Aorta (tissue), 5 donors: ENCODE results near the gene RNFT2. TPM values are rescaled to one million over a fixed set of nuclear protein-coding genes. Genes with fewer than 3 reads are reported as not detected.

Source experiments
- ATAC-seq: fragments of 200-7000 bp; cut with Tn5 transposase; one replicate; pipeline ENCODE4 v1.9.1; 2022; ENCODE audit warnings: moderate library complexity; ENCODE audit not compliant: low FRiP score
- DNase-seq, 2 donors: peaks; one replicate each; pipeline ENCODE4 v3.0.0-alpha.2; 2020
- H3K27ac ChIP-seq, 2 donors: one replicate each; pipeline ENCODE4 v1.5.1; 2013; ENCODE audit warnings: low read length in 2 of 2, mild to moderate bottlenecking in 2 of 2, moderate library complexity in 2 of 2, control low read depth in 1 of 2, inconsistent platforms in 1 of 2, low read depth in 1 of 2
- H3K27me3 ChIP-seq, 2 donors: one replicate each; pipeline ENCODE4 v1.6.1; 2013; ENCODE audit warnings: control low read depth in 1 of 2, low read length in 1 of 2, mild to moderate bottlenecking in 1 of 2, moderate library complexity in 1 of 2; ENCODE audit not compliant: insufficient read depth in 2 of 2, control insufficient read depth in 1 of 2
- H3K36me3 ChIP-seq, 2 donors: one replicate each; pipeline ENCODE4 v1.6.1; 2013; ENCODE audit warnings: control low read depth in 1 of 2, low read length in 1 of 2, mild to moderate bottlenecking in 1 of 2; ENCODE audit not compliant: insufficient read depth in 2 of 2, control insufficient read depth in 1 of 2
- H3K4me1 ChIP-seq, 2 donors: one replicate each; pipeline ENCODE4 v1.6.1; 2013; ENCODE audit warnings: low read length in 2 of 2, control low read depth in 1 of 2, mild to moderate bottlenecking in 1 of 2, moderate library complexity in 1 of 2; ENCODE audit not compliant: insufficient read depth in 2 of 2, control insufficient read depth in 1 of 2
- H3K4me3 ChIP-seq, 2 donors: one replicate each; pipeline ENCODE4 v1.5.1; 2013; ENCODE audit warnings: low read length in 2 of 2, control low read depth in 1 of 2, mild to moderate bottlenecking in 1 of 2
- H3K9me3 ChIP-seq: one replicate; pipeline ENCODE4 v1.6.1; 2013; ENCODE audit warnings: mild to moderate bottlenecking, low read length; ENCODE audit not compliant: control insufficient read depth
- WGBS, 2 donors: extraction: QIAGEN DNeasy Blood & Tissue Kit; methylation state at CpG; one replicate each; pipeline ENCODE4 v1.1.7; 2013; 5-methylcytosine and 5-hydroxymethylcytosine counted together
- intact Hi-C, 2 donors: fragments of 100-400 bp; cut with DNase I; formaldehyde crosslinking; loops; one replicate each; pipeline versions ENCODE4 v1.14.2 to v1.15.0; 2022
- long read RNA-seq, 2 donors: library from polyadenylated mRNA; unstranded; transcript quantifications; one replicate each; pipeline ENCODE4 v2.0.0, GENCODE V29; 2020 to 2021
- polyA plus RNA-seq, 2 donors: library from polyadenylated mRNA; stranded (reverse); fragments of 200-250 nt; gene quantifications; one replicate each; pipeline ENCODE4 v1.2.3, GENCODE V29; 2013
- total RNA-seq, 2 donors: library from RNA; stranded (reverse); fragmentation: NEBNext Ultra II Directional; extraction: Animal tissue kit (Norgen Biotek cat#: 25700); gene quantifications; one replicate each; pipeline ENCODE4 v1.2.1, GENCODE V29; 2021
- donor health status: healthy with polysubstance abuse.
- donor health status: Bipolar disorder and iron deficiency.
- donor health status: DM: no; HTN: no; CAD: no.
- donor health status: DM: no; HTN: no; CAD: no.
- donor health status: DM: yes; HTN: yes; CAD: no.

The RNFT2 gene, protein sequence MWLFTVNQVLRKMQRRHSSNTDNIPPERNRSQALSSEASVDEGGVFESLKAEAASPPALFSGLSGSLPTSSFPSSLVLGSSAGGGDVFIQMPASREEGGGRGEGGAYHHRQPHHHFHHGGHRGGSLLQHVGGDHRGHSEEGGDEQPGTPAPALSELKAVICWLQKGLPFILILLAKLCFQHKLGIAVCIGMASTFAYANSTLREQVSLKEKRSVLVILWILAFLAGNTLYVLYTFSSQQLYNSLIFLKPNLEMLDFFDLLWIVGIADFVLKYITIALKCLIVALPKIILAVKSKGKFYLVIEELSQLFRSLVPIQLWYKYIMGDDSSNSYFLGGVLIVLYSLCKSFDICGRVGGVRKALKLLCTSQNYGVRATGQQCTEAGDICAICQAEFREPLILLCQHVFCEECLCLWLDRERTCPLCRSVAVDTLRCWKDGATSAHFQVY
- total RNA-seq (1 to 10 TPM; 3.0 to 3.1 TPM), polyA plus RNA-seq (1 to 10 TPM; 1.6 to 1.8 TPM)
- long read RNA-seq, donor 1, partial matches to known transcripts: 0 of 4 reads
- long read RNA-seq, donor 1, other reads (novel, unspliced or antisense): 4 of 4 reads
- long read RNA-seq, donor 2, partial matches to known transcripts: 0 of 3 reads
- long read RNA-seq, donor 2, other reads (novel, unspliced or antisense): 3 of 3 reads

DNA sequence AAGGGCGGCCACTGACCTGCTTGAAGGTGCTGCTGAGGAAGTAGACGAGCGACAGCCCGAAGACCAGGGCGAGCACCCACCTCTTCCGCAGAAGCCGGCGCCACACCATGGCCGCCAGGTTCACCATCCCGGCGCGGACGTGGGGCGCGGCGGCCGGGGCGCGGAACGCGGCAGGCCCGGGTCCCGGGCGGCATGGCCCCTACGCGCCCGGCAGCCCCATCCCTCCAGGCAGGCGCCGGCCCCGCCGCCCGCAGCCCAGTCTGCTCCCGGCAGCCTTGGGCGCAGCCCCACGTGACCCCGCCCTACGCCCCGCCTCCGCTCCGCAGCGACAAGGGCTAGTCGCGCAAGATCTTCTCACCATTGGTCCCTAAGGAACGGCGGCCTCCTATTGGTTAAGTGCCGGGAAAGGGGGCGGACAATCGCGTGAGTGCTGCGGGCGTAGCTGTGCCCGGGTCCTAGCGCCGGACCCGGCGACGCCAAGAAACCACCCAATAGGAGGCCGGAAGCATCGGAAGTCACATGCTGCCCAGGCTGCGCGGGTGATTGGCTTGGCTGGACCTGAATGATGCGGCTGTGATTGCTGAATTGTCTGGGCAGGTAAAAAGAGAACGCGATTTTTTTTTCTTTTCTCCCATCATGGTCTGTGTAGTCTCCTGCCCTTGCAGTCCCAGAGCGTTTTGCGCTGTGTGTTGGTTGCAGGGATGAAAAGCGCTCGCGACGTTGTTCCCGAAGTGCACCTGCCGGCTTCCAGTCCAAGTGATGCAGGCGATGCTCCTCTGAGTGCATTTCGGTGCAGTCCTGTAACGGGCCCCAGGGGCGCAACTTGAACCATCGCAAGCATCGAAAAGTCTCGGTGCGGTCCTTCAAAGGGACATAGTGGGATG is at the start of gene RNFT2, which contains the start of gene SPRING1:
RNFT2 (plus strand) TSS at position 542 of the 884 bp plus-strand sequence. CDS start 2,183 bp downstream, outside the sequence.
SPRING1 (minus strand) TSS at position 296 of the 884 bp plus-strand sequence; CDS start at position 127, 169 bp downstream.
- Histone ChIP-seq H3K4me1 (no peaks in the 10 kb centered on the region), H3K27ac (no peak within 1 kb of the TSS), H3K36me3 (no peaks in the 10 kb centered on the region), H3K4me3 (peak within 1 kb of the TSS; percentile 61 to 81), H3K9me3 (no peaks in the 10 kb centered on the region), H3K27me3 (no peaks in the 10 kb centered on the region)
- DNase-seq (peak; percentile 99 to 100), ATAC-seq (peak; percentile 100)
- intact Hi-C loops: loop anchor here in 1 of 2 donors (2.0 kb wide), 1 partner anchor 81 kb away; no protein-coding TSS in a partner anchor
- 0% methylated on average over 56 to 80 of the region's 80 CpGs for WGBS, 2 donors

DNA sequence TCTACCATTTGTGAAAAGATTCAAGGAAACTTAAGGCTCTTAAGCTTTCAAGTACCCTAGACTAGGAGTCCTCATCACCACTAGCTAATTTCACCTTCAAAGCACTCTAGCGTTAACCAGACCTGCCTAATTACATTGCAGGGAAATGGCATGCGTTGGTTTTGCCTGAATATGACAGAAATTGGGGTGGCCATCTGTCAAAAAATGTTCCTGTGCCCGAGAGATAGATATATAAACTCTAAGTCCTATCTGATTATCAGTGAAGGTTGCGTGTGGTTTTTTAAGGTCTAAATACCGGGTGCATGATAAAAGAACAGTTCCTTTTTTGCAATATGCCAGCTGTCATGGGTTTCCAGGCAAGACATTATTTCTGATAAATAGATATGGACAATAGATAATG is 48.6 kb upstream of the RNFT2 start:
- no peaks in the 10 kb centered on the region for H3K27me3 ChIP-seq
- H3K4me1 ChIP-seq: no peaks in the 10 kb centered on the region
- ATAC-seq (no peak), DNase-seq (no peak)
- H3K36me3 ChIP-seq: no peaks in the 10 kb centered on the region
- no peak overlapping the region for H3K27ac ChIP-seq
- WGBS, 2 donors: 75 to 82% methylated on average over 5 of the region's 5 CpGs
- H3K9me3 ChIP-seq: no peaks in the 10 kb centered on the region
- intact Hi-C loops: no loop called here
- H3K4me3 ChIP-seq: no peak overlapping the region

DNA sequence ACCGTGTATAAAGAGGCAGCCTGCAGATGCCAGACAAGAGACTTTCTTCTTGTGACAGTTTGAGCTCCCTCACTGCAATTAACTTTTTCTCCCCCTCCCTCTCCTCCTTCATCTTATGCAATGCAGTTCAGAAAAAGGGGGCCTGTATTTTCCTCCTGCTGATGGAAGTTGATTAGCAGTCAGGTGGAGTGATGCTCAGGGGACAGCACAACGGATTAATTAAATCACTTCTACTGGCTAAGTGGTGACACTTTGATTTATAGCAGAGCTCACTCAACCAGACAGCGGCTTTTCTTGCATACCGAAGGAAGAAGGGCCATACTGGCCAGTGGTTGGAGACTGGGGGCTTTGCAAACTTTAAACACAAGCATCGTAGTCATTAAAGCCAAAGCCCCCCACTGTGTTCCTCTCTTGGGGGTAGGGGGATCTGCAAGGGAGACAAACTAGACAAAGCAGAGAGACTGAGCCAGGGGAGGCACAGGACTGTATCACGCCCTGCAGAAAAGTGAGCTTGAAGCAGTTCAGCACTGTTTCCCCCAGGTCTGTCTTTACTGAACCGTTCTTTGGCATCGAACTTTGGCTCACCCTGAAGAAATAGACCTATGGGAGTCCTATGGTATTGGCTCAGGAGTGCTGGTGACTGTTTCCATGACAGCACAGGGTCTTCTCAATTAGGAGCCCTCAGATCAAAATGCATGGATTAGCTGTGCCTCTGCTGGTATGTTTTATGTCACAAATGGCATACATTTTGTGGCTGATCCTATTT is 48.0 kb upstream of the RNFT2 start:
- no peaks in the 10 kb centered on the region for H3K36me3 ChIP-seq
- H3K27ac ChIP-seq: no peak overlapping the region
- intact Hi-C loops: no loop called here
- no peak overlapping the region for H3K4me3 ChIP-seq
- no peaks in the 10 kb centered on the region for H3K27me3 ChIP-seq
- H3K9me3 ChIP-seq: no peaks in the 10 kb centered on the region
- DNase-seq (no peak), ATAC-seq (no peak)
- no peaks in the 10 kb centered on the region for H3K4me1 ChIP-seq
- 64 to 72% methylated on average over 8 of the region's 8 CpGs for WGBS, 2 donors

DNA sequence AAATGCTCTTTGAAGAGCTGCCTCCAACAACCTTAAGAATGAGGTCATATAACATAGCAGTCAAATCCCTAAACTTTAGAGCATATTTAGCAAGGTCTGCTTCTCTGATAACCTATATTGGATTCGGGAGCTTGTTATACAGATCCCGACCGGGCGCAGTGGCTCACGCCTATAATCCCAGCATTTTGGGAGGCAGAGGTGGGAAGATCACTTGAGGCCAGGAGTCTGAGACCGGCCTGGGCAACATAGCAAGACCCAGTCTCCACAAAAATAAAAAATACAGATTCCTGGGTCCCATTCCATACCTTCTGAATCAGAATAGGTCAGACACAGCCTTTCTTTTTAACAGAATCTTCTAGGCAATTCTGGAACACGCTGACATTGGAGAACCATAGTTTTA is 46.9 kb upstream of the RNFT2 start:
- Histone ChIP-seq H3K4me1 (no peaks in the 10 kb centered on the region), H3K36me3 (no peaks in the 10 kb centered on the region), H3K4me3 (no peak overlapping the region), H3K9me3 (no peaks in the 10 kb centered on the region), H3K27ac (no peak overlapping the region), H3K27me3 (no peaks in the 10 kb centered on the region)
- intact Hi-C loops: no loop called here
- ATAC-seq: no peak
- WGBS, 2 donors: 95 to 97% methylated on average over 7 of the region's 7 CpGs
- no peak for DNase-seq

DNA sequence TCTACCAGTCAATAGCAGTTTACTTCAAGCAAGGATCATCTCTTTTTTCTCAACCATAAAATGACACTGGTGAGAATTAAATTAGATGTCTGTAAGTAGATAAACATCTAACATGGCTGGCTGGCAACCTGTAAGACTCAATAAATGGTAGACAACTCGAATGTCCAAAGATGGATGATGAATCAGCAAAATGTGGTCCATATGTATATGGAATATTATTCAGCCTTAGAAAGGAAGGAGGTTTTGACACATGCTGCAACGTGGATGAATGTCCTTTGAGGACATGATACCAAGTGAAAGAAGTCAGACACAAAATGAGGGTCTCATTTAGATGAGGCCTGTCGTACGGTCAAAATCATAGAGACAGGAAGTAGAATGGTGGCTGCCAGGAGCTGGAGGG is 46.5 kb upstream of the RNFT2 start:
- Histone ChIP-seq H3K4me3 (no peak overlapping the region), H3K4me1 (no peaks in the 10 kb centered on the region), H3K9me3 (no peaks in the 10 kb centered on the region), H3K27me3 (no peaks in the 10 kb centered on the region), H3K36me3 (no peaks in the 10 kb centered on the region), H3K27ac (no peak overlapping the region)
- ATAC-seq (no peak), DNase-seq (no peak)
- 92 to 93% methylated on average over 4 of the region's 4 CpGs for WGBS, 2 donors
- intact Hi-C loops: no loop called here

DNA sequence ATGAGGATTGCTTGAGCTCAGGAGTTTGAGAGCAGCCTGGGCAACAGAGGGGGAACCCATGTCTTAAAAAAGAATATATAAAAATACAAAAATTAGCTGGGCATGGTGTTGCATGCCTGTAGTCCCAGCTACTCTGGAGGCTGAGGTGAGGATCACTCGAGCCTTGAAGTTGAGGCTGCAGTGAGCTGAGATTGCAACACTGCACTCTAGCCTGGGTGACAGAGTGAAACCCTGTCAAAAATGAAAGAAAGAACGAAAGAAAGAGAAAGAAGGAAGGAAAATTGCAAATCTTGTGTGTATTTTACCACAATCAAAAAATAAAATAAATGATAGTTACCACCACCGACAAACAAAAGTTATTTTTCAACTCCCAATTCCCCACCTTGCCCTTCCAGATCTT is 45.5 kb upstream of the RNFT2 start:
- Histone ChIP-seq H3K36me3 (no peaks in the 10 kb centered on the region), H3K4me1 (no peaks in the 10 kb centered on the region), H3K27me3 (no peaks in the 10 kb centered on the region), H3K27ac (no peak overlapping the region), H3K4me3 (no peak overlapping the region), H3K9me3 (no peaks in the 10 kb centered on the region)
- no peak for ATAC-seq
- WGBS, 2 donors: 87 to 91% methylated on average over 3 of the region's 3 CpGs
- no peak for DNase-seq
- intact Hi-C loops: no loop called here

DNA sequence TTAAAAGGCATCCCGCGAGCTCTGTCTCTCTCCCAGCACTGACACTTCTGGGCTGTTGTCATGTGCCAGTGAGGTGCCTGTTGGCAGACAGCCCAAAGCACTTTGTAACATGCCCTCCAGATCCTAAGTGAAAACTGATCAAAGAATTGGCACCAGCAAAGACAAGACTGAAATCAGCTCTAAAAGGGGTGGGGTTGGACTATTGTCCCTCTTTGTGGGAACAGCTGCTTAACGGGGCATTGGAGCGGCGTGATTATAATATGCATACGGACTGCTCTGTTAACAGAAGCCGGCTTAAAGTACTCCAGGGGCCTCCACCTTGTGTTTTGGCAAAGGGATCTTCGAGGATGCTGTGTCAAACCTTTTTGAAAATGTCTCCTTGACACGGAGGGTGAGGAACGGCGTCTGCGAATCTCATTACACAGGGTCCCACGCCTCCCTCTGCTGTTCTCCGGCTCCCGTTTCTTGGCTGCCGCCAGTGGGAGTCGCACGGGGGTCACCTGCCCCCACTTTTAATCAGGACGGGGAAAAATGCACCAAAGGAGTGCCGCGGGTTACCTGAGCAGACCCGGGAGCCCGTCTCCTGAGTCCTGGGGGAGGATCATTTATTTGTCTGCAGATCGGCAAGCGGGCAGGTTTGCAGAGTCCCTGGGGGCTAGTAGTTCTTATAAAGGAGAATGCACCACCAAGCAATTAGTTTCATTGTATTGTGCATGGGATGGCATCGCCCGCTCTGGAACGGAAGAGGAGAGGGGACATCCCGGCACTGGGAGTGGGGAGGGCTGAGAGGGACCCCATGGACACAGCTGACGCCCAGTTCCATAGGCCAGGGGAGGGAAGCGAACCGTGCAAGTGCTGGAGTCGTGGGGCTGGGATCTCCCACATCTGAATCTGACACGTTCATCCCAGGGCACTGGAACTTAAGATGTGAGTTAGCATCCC is 44.6 kb upstream of the RNFT2 start:
- H3K4me3 ChIP-seq: no peak overlapping the region
- no peaks in the 10 kb centered on the region for H3K9me3 ChIP-seq
- no peaks in the 10 kb centered on the region for H3K4me1 ChIP-seq
- no peaks in the 10 kb centered on the region for H3K27me3 ChIP-seq
- ATAC-seq: no peak
- no peak for DNase-seq
- intact Hi-C loops: no loop called here
- 22 to 23% methylated on average over 34 of the region's 34 CpGs for WGBS, 2 donors
- no peaks in the 10 kb centered on the region for H3K36me3 ChIP-seq
- no peak overlapping the region for H3K27ac ChIP-seq
